HEK293 (cell line): ENCODE measurements around the gene VPS4A.

Source experiments
- AEBP2 ChIP-seq: fragments of 450-650 bp; formaldehyde crosslinking; IDR thresholded peaks from 2 replicates; pipeline ENCODE4 v1.5.1; 2016; ENCODE audit warnings: missing biosample characterization, missing genetic modification characterization, borderline replicate concordance
- BCL11A ChIP-seq: fragments of 450-650 bp; formaldehyde crosslinking; IDR thresholded peaks from 2 replicates; pipeline ENCODE4 v1.5.1; 2016; ENCODE audit warnings: low read depth, missing biosample characterization, missing genetic modification characterization
- BCL11B ChIP-seq: fragments of 450-650 bp; formaldehyde crosslinking; IDR thresholded peaks from 2 replicates; pipeline ENCODE4 v1.5.1; 2016; ENCODE audit warnings: low read depth, missing biosample characterization, missing genetic modification characterization
- EGR2 ChIP-seq: fragments of 450-650 bp; formaldehyde crosslinking; IDR thresholded peaks from 2 replicates; pipeline ENCODE4 v1.5.1; 2016; ENCODE audit warnings: low read depth, missing biosample characterization, missing genetic modification characterization
- OSR2 ChIP-seq: fragments of 450-650 bp; formaldehyde crosslinking; IDR thresholded peaks from 2 replicates; pipeline ENCODE4 v1.5.1; 2016; ENCODE audit warnings: missing biosample characterization, missing genetic modification characterization
- OVOL3 ChIP-seq: fragments of 450-650 bp; formaldehyde crosslinking; IDR thresholded peaks from 2 replicates; pipeline ENCODE4 v1.5.1; 2016; ENCODE audit warnings: missing biosample characterization, missing genetic modification characterization
- PATZ1 ChIP-seq: fragments of 450-650 bp; formaldehyde crosslinking; IDR thresholded peaks from 2 replicates; pipeline ENCODE4 v1.5.1; 2016; ENCODE audit warnings: missing biosample characterization, missing genetic modification characterization
- SETDB1 ChIP-seq: IDR thresholded peaks from one replicate; pipeline ENCODE4 v1.6.1; 2017; ENCODE audit warnings: mild to moderate bottlenecking, low read length, moderate library complexity, mixed read lengths; ENCODE audit not compliant: insufficient read length
- SP2 ChIP-seq: fragments of 450-650 bp; formaldehyde crosslinking; IDR thresholded peaks from 2 replicates; pipeline ENCODE4 v1.5.1; 2016; ENCODE audit warnings: missing biosample characterization, missing genetic modification characterization
- WT1 ChIP-seq: fragments of 450-650 bp; formaldehyde crosslinking; IDR thresholded peaks from 2 replicates; pipeline ENCODE4 v1.5.1; 2016; ENCODE audit warnings: missing biosample characterization, missing genetic modification characterization
- ZBTB1 ChIP-seq: fragments of 450-650 bp; formaldehyde crosslinking; IDR thresholded peaks from 2 replicates; pipeline ENCODE4 v1.5.1; 2016; ENCODE audit warnings: missing biosample characterization, missing genetic modification characterization
- ZBTB48 ChIP-seq: fragments of 450-650 bp; formaldehyde crosslinking; IDR thresholded peaks from 2 replicates; pipeline ENCODE4 v1.5.1; 2016; ENCODE audit warnings: missing biosample characterization, missing genetic modification characterization
- ZBTB8A ChIP-seq: fragments of 450-650 bp; formaldehyde crosslinking; IDR thresholded peaks from 2 replicates; pipeline ENCODE4 v1.5.1; 2016; ENCODE audit warnings: missing biosample characterization, missing genetic modification characterization
- ZNF112 ChIP-seq: fragments of 450-650 bp; formaldehyde crosslinking; IDR thresholded peaks from 2 replicates; pipeline ENCODE4 v1.5.0; 2017; ENCODE audit warnings: missing biosample characterization, missing genetic modification characterization
- ZNF132 ChIP-seq: fragments of 450-650 bp; formaldehyde crosslinking; IDR thresholded peaks from 2 replicates; pipeline ENCODE4 v1.5.1; 2017; ENCODE audit warnings: missing biosample characterization, missing genetic modification characterization, borderline replicate concordance
- ZNF248 ChIP-seq: fragments of 450-650 bp; formaldehyde crosslinking; IDR thresholded peaks from 2 replicates; pipeline ENCODE4 v1.5.1; 2017; ENCODE audit warnings: missing biosample characterization, missing genetic modification characterization
- ZNF398 ChIP-seq: fragments of 450-650 bp; formaldehyde crosslinking; IDR thresholded peaks from 2 replicates; pipeline ENCODE4 v1.5.1; 2017; ENCODE audit warnings: missing biosample characterization, missing genetic modification characterization
- ZNF423 ChIP-seq: fragments of 450-650 bp; formaldehyde crosslinking; IDR thresholded peaks from 2 replicates; pipeline ENCODE4 v1.5.1; 2016; ENCODE audit warnings: missing biosample characterization, missing genetic modification characterization
- ZNF549 ChIP-seq: fragments of 450-650 bp; IDR thresholded peaks from 2 replicates; pipeline ENCODE4 v1.5.1; 2018; ENCODE audit warnings: missing biosample characterization, missing genetic modification characterization, mild to moderate bottlenecking, inconsistent platforms, moderate library complexity
- ZNF629 ChIP-seq: fragments of 450-650 bp; formaldehyde crosslinking; IDR thresholded peaks from 2 replicates; pipeline ENCODE4 v1.5.1; 2017; ENCODE audit warnings: missing biosample characterization, missing genetic modification characterization
- ZNF658 ChIP-seq: fragments of 450-650 bp; formaldehyde crosslinking; IDR thresholded peaks from 2 replicates; pipeline ENCODE4; 2016; ENCODE audit warnings: missing biosample characterization, missing genetic modification characterization
- ZNF664 ChIP-seq: fragments of 450-650 bp; formaldehyde crosslinking; IDR thresholded peaks from 2 replicates; pipeline ENCODE4 v1.5.1; 2016; ENCODE audit warnings: missing biosample characterization, missing genetic modification characterization
- ZNF791 ChIP-seq: fragments of 450-650 bp; formaldehyde crosslinking; IDR thresholded peaks from 2 replicates; pipeline ENCODE4 v1.5.1; 2016; ENCODE audit warnings: missing biosample characterization, missing genetic modification characterization
- TF ChIP-seq, protein P1 (sequence below): fragments of 450-650 bp; formaldehyde crosslinking; IDR thresholded peaks from 2 replicates; pipeline ENCODE4 v1.5.1; 2016; ENCODE audit warnings: missing biosample characterization, missing genetic modification characterization, borderline replicate concordance
- TF ChIP-seq, protein P2 (sequence below): fragments of 450-650 bp; formaldehyde crosslinking; IDR thresholded peaks from 2 replicates; pipeline ENCODE4 v1.5.1; 2017; ENCODE audit warnings: missing biosample characterization, missing genetic modification characterization
- TF ChIP-seq, protein P3 (sequence below): fragments of 450-650 bp; formaldehyde crosslinking; IDR thresholded peaks from 2 replicates; pipeline ENCODE4 v1.5.1; 2016; ENCODE audit warnings: missing biosample characterization, missing genetic modification characterization

The VPS4A gene

GRCh38 chr16:69330286-69331109, 19.3 kb downstream of the VPS4A start, which contains the start of gene PDF (continued):
- TF ChIP-seq ZBTB1 (no peak), ZBTB48 (0 out of 2 replicates have a peak, but pooled peaks have one; percentile 22), PATZ1 (tag by site-specific recombination) (peak; percentile 72; the same call in 1 of the 2 replicates), ZNF112 (tag by site-specific recombination) (no peak), OSR2 (tag by site-specific recombination) (no peak), ZNF423 (no peak), SP2 (tag by site-specific recombination) (peak; percentile 97), ZNF248 (no peak), ZNF398 (tag by site-specific recombination) (peak; percentile 96), WT1 (tag by site-specific recombination) (no peak), ZNF658 (tag by site-specific recombination) (no peak), AEBP2 (tag by site-specific recombination) (no peak), EGR2 (tag by site-specific recombination) (peak; percentile 35; the same call in 1 of the 2 replicates), BCL11B (no peak), OVOL3 (tag by site-specific recombination) (no peak), ZNF664 (tag by site-specific recombination) (no peak), ZNF791 (tag by site-specific recombination) (no peak), ZNF549 (tag by site-specific recombination) (0 out of 2 replicates have a peak, but pooled peaks have one; percentile 39), ZNF132 (tag by site-specific recombination) (no peak), ZNF629 (tag by site-specific recombination) (0 out of 2 replicates have a peak, but pooled peaks have one; percentile 13), SETDB1 (no peak), ZBTB8A (peak; percentile 53), BCL11A (no peak)
- TF ChIP-seq, protein P1, sequence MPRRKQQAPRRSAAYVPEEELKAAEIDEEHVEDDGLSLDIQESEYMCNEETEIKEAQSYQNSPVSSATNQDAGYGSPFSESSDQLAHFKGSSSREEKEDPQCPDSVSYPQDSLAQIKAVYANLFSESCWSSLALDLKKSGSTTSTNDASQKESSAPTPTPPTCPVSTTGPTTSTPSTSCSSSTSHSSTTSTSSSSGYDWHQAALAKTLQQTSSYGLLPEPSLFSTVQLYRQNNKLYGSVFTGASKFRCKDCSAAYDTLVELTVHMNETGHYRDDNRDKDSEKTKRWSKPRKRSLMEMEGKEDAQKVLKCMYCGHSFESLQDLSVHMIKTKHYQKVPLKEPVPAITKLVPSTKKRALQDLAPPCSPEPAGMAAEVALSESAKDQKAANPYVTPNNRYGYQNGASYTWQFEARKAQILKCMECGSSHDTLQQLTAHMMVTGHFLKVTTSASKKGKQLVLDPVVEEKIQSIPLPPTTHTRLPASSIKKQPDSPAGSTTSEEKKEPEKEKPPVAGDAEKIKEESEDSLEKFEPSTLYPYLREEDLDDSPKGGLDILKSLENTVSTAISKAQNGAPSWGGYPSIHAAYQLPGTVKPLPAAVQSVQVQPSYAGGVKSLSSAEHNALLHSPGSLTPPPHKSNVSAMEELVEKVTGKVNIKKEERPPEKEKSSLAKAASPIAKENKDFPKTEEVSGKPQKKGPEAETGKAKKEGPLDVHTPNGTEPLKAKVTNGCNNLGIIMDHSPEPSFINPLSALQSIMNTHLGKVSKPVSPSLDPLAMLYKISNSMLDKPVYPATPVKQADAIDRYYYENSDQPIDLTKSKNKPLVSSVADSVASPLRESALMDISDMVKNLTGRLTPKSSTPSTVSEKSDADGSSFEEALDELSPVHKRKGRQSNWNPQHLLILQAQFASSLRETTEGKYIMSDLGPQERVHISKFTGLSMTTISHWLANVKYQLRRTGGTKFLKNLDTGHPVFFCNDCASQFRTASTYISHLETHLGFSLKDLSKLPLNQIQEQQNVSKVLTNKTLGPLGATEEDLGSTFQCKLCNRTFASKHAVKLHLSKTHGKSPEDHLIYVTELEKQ: no peak
- TF ChIP-seq, protein P2, sequence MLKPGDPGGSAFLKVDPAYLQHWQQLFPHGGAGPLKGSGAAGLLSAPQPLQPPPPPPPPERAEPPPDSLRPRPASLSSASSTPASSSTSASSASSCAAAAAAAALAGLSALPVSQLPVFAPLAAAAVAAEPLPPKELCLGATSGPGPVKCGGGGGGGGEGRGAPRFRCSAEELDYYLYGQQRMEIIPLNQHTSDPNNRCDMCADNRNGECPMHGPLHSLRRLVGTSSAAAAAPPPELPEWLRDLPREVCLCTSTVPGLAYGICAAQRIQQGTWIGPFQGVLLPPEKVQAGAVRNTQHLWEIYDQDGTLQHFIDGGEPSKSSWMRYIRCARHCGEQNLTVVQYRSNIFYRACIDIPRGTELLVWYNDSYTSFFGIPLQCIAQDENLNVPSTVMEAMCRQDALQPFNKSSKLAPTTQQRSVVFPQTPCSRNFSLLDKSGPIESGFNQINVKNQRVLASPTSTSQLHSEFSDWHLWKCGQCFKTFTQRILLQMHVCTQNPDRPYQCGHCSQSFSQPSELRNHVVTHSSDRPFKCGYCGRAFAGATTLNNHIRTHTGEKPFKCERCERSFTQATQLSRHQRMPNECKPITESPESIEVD: no peak
- TF ChIP-seq, protein P3, sequence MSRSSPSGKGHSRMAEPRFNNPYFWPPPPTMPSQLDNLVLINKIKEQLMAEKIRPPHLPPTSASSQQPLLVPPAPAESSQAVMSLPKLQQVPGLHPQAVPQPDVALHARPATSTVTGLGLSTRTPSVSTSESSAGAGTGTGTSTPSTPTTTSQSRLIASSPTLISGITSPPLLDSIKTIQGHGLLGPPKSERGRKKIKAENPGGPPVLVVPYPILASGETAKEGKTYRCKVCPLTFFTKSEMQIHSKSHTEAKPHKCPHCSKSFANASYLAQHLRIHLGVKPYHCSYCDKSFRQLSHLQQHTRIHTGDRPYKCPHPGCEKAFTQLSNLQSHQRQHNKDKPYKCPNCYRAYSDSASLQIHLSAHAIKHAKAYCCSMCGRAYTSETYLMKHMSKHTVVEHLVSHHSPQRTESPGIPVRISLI (tag by site-specific recombination): no peak
